ENCODE results near the gene ARID1B. TPM values are rescaled to one million over a fixed set of nuclear protein-coding genes. Genes with fewer than 3 reads are reported as not detected.

Gene ARID1B
- polyA plus RNA-seq, 1 experiment, result 17.0 TPM

- H3K4me3 ChIP-seq (ENCODE audit: low read depth, low read length), result no peak overlapping the region
- ChIA-PET CTCF (interaction anchor here (0.5 kb wide), 1 partner anchor 556 kb away, joined by 4 read pairs; no protein-coding TSS in a partner anchor), POLR2A (no interaction called here)
- H3K27me3 ChIP-seq (ENCODE audit: control insufficient read depth, insufficient read depth, low read length), result no peaks in the 10 kb centered on the region
- no peak for DNase-seq (ENCODE audit: low read depth)
- peaks cover 3% of the 10 kb centered on the region; the same call in 1 of the 2 replicates for H3K36me3 ChIP-seq (ENCODE audit: control insufficient read depth, insufficient read depth, low read length)
- TF ChIP-seq CTCF (IDR thresholded peaks at IDR 0.05; ENCODE audit: insufficient read depth, low read depth, low read length), result no peak
Measured at GRCh38 chr6:157119502-157120027, 342.4 kb downstream of the ARID1B start.

GRCh38 chr6:157120534-157121232 lies 343.5 kb downstream of the ARID1B start:
- Histone ChIP-seq H3K27me3 (ENCODE audit: control insufficient read depth, insufficient read depth, low read length) (no peaks in the 10 kb centered on the region), H3K4me3 (ENCODE audit: low read depth, low read length) (no peak overlapping the region), H3K36me3 (ENCODE audit: control insufficient read depth, insufficient read depth, low read length) (no peaks in the 10 kb centered on the region)
- DNase-seq (ENCODE audit: low read depth), result no peak
- ChIA-PET POLR2A (no interaction called here), CTCF (no interaction called here)
- TF ChIP-seq CTCF (IDR thresholded peaks at IDR 0.05; ENCODE audit: insufficient read depth, low read depth, low read length), result no peak

- DNase-seq (ENCODE audit: low read depth), result no peak
- Histone ChIP-seq H3K4me3 (ENCODE audit: low read depth, low read length) (no peak overlapping the region), H3K36me3 (ENCODE audit: control insufficient read depth, insufficient read depth, low read length) (no peaks in the 10 kb centered on the region), H3K27me3 (ENCODE audit: control insufficient read depth, insufficient read depth, low read length) (no peaks in the 10 kb centered on the region)
- POLR2A ChIA-PET, result no interaction called here
- CTCF ChIA-PET, result no interaction called here
- no peak for TF ChIP-seq CTCF (IDR thresholded peaks at IDR 0.05; ENCODE audit: insufficient read depth, low read depth, low read length)
Measured at GRCh38 chr6:157121897-157122296, 344.7 kb downstream of the ARID1B start.

DNA sequence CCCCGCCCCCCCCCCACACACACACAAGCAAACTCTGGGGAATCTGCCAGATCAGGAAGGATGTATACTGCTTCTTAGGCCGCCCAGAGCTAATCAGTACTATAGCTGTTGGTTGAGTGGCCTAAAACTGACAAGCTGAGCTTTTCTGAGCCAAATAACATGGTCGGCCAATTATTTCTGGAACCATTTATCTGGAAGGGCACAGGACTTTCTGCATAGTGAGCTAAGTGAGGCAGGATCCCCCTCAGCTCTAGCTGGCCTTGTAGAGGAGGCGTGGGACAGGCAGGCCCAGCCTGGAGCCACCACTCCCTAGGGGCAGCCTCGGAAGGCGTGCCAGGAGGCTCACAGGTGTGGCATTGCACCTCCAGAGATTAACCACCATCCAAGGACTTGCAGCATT lies 346.1 kb downstream of the ARID1B start:
- CTCF ChIA-PET, result interaction anchor here (1.6 kb wide), 1 partner anchor 16 kb away, joined by 3 read pairs; no protein-coding TSS in a partner anchor
- DNase-seq (ENCODE audit: low read depth), result no peak
- Histone ChIP-seq H3K4me3 (ENCODE audit: low read depth, low read length) (no peak overlapping the region), H3K27me3 (ENCODE audit: control insufficient read depth, insufficient read depth, low read length) (no peaks in the 10 kb centered on the region), H3K36me3 (ENCODE audit: control insufficient read depth, insufficient read depth, low read length) (0 out of 2 replicates have a peak, but pooled peaks cover 1% of the 10 kb centered on the region)
- POLR2A ChIA-PET, result no interaction called here
- no peak for TF ChIP-seq CTCF (IDR thresholded peaks at IDR 0.05; ENCODE audit: insufficient read depth, low read depth, low read length)

GRCh38 chr6:157124485-157125254 lies 347.5 kb downstream of the ARID1B start:
- ChIA-PET CTCF (interaction anchor here (0.6 to 0.9 kb wide), 5 partner anchors 15 to 471 kb away, joined by 3 to 4 read pairs (median 3); no protein-coding TSS in a partner anchor), POLR2A (no interaction called here)
- Histone ChIP-seq H3K27me3 (ENCODE audit: control insufficient read depth, insufficient read depth, low read length) (no peaks in the 10 kb centered on the region), H3K36me3 (ENCODE audit: control insufficient read depth, insufficient read depth, low read length) (0 out of 2 replicates have a peak, but pooled peaks cover 1% of the 10 kb centered on the region), H3K4me3 (ENCODE audit: low read depth, low read length) (no peak overlapping the region)
- no peak for TF ChIP-seq CTCF (IDR thresholded peaks at IDR 0.05; ENCODE audit: insufficient read depth, low read depth, low read length)
- no peak for DNase-seq (ENCODE audit: low read depth)

Measured in BJ (cell line).